Cardiac muscle cell (in vitro differentiated cells and primary cell): ENCODE results near the gene OXT. TPM values are rescaled to one million over a fixed set of nuclear protein-coding genes. Genes with fewer than 3 reads are reported as not detected.
"Not testable (repeated sequence)": the region's sequence is repeated elsewhere in the genome, so short reads cannot be mapped to it uniquely, and the experiment has no call there.

Source experiments
- DNase-seq, 2 donors: peaks; one replicate each; pipeline versions ENCODE4 v3.0.0 to v3.0.0-alpha.2; 2010 to 2017; ENCODE audit warnings: low read depth in 1 of 2, low spot score in 1 of 2
- H3K27ac ChIP-seq: fragments of 200-600 bp; sonication (generic); 2 replicates; pipeline ENCODE4 v1.5.1; 2016
- H3K27me3 ChIP-seq: fragments of 200-600 bp; sonication (generic); 2 replicates; pipeline ENCODE4 v1.6.0; 2016; ENCODE audit warnings: control low read depth
- H3K36me3 ChIP-seq: fragments of 200-600 bp; sonication (generic); 2 replicates; pipeline ENCODE4 v1.5.1; 2016; ENCODE audit warnings: control low read depth
- H3K4me1 ChIP-seq: fragments of 200-600 bp; sonication (generic); 2 replicates; pipeline ENCODE4 v1.8.1; 2017; ENCODE audit warnings: low read depth, mild to moderate bottlenecking, mixed run types
- H3K4me3 ChIP-seq: fragments of 200-600 bp; sonication (generic); 2 replicates; pipeline ENCODE4 v1.5.1; 2016; ENCODE audit warnings: mild to moderate bottlenecking
- H3K9me3 ChIP-seq: fragments of 200-600 bp; sonication (generic); 2 replicates; pipeline ENCODE4 v1.5.1; 2017; ENCODE audit warnings: low read depth, mild to moderate bottlenecking, control low read depth
- polyA plus RNA-seq: library from polyadenylated mRNA; unstranded; fragments of >200 nt; fragmentation: Nextera tagmentation; extraction: Ambion mirVana; gene quantifications from 2 replicates; pipeline ENCODE4 v1.2.1, GENCODE V29; 2016
- total RNA-seq: library from RNA; depleted of rRNA; stranded (reverse); fragments of >200 nt; gene quantifications from 2 replicates; pipeline ENCODE4 v1.2.3, GENCODE V29; 2016
- TF ChIP-seq, protein P1 (sequence below): IDR thresholded peaks from 2 replicates; pipeline ENCODE4 v1.5.1; 2012; ENCODE audit warnings: low read depth, mild to moderate bottlenecking, low read length

Gene OXT
- total and polyA plus RNA-seq, 2 experiments from 2014 or later = not detected

GRCh38 chr20:3111995-3112394 lies 40.6 kb downstream of the OXT start:
- H3K27ac ChIP-seq = no peak overlapping the region
- H3K9me3 ChIP-seq = no peaks in the 10 kb centered on the region
- no peak for DNase-seq
- TF ChIP-seq, protein P1, sequence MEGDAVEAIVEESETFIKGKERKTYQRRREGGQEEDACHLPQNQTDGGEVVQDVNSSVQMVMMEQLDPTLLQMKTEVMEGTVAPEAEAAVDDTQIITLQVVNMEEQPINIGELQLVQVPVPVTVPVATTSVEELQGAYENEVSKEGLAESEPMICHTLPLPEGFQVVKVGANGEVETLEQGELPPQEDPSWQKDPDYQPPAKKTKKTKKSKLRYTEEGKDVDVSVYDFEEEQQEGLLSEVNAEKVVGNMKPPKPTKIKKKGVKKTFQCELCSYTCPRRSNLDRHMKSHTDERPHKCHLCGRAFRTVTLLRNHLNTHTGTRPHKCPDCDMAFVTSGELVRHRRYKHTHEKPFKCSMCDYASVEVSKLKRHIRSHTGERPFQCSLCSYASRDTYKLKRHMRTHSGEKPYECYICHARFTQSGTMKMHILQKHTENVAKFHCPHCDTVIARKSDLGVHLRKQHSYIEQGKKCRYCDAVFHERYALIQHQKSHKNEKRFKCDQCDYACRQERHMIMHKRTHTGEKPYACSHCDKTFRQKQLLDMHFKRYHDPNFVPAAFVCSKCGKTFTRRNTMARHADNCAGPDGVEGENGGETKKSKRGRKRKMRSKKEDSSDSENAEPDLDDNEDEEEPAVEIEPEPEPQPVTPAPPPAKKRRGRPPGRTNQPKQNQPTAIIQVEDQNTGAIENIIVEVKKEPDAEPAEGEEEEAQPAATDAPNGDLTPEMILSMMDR = no peak
- no peaks in the 10 kb centered on the region for H3K36me3 ChIP-seq
- no peaks in the 10 kb centered on the region for H3K27me3 ChIP-seq
- no peak overlapping the region for H3K4me3 ChIP-seq
- no peaks in the 10 kb centered on the region for H3K4me1 ChIP-seq

- no peaks in the 10 kb centered on the region for H3K36me3 ChIP-seq
- H3K9me3 ChIP-seq = no peaks in the 10 kb centered on the region
- H3K27me3 ChIP-seq = no peaks in the 10 kb centered on the region
- DNase-seq = peak; percentile 68 to 69
- H3K4me1 ChIP-seq = no peaks in the 10 kb centered on the region
- TF ChIP-seq, protein P1 = peak; percentile 78
- H3K4me3 ChIP-seq = no peak overlapping the region
- H3K27ac ChIP-seq = no peak overlapping the region
Observed at GRCh38 chr20:3115190-3116107, 44.0 kb downstream of the OXT start.

DNA sequence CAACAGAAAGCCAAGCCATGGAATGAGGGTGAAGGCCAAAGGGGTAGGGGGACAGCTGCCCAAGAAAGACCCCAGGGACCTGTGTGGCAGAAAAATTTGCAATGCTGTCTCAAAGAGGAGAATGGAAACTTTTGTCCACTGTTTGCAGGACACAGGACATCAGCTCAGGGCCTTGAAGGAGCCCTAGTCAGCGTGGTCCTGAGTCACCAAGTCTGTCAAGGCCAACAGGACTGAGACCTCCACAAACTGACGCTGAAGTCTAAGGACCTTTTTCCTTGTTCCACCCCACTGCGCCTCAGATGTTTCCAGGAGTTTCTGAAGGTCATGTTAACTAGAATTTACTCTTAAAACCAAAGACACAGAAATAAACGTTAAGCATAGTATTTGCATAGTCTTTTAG lies 44.9 kb downstream of the OXT start:
- Histone ChIP-seq H3K27ac (no peak overlapping the region), H3K27me3 (no peaks in the 10 kb centered on the region), H3K4me1 (no peaks in the 10 kb centered on the region), H3K9me3 (no peaks in the 10 kb centered on the region), H3K36me3 (no peaks in the 10 kb centered on the region), H3K4me3 (no peak overlapping the region)
- DNase-seq = no peak
- TF ChIP-seq, protein P1 = no peak

DNA sequence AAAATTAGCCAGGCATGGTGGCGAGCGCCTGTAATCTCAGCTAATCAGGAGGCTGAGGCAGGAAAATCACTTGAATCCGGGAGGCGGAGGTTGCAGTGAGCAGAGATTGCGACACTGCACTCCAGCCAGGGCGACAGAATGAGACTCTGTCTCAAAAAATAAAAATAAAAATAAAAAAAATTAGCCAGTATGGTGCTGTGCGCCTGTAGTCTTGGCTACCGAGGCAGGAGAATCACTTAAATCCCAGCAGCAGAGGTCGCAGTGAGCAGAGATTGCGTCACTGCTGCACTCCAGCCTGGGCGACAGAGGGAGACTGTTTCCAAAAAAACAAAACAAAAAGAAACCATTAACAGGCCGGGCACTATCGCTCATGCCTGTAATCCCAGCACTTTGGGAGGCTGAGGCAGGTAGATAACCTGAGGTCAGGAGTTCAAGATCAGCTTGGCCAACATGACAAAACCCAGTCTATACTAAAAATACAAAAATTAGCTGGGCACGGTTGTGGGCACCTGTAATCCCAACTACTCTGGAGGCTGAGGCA lies 46.5 kb downstream of the OXT start:
- not testable (repeated sequence) for H3K27me3 ChIP-seq, H3K9me3 ChIP-seq, H3K27ac ChIP-seq, H3K4me3 ChIP-seq, H3K4me1 ChIP-seq, H3K36me3 ChIP-seq
- TF ChIP-seq, protein P1 = peak; percentile 73
- peak; percentile 55 to 88 for DNase-seq

- no peaks in the 10 kb centered on the region for H3K4me1 ChIP-seq
- H3K27ac ChIP-seq = no peak overlapping the region
- H3K27me3 ChIP-seq = no peaks in the 10 kb centered on the region
- peak in 1 of 2 donors; percentile 29 for DNase-seq
- peaks cover 9% of the 10 kb centered on the region for H3K36me3 ChIP-seq
- TF ChIP-seq, protein P1 = no peak
- H3K4me3 ChIP-seq = no peak overlapping the region
- no peaks in the 10 kb centered on the region for H3K9me3 ChIP-seq
Observed at GRCh38 chr20:3119044-3119443, 47.6 kb downstream of the OXT start.
